ENCODE data around the gene IFI30. TPM values are rescaled to one million over a fixed set of nuclear protein-coding genes. Genes with fewer than 3 reads are reported as not detected.

IFI30 gene
- total RNA-seq, 4 donors from 2014 or later = 13.4 to 37.2 (median 35.1) TPM

DNA sequence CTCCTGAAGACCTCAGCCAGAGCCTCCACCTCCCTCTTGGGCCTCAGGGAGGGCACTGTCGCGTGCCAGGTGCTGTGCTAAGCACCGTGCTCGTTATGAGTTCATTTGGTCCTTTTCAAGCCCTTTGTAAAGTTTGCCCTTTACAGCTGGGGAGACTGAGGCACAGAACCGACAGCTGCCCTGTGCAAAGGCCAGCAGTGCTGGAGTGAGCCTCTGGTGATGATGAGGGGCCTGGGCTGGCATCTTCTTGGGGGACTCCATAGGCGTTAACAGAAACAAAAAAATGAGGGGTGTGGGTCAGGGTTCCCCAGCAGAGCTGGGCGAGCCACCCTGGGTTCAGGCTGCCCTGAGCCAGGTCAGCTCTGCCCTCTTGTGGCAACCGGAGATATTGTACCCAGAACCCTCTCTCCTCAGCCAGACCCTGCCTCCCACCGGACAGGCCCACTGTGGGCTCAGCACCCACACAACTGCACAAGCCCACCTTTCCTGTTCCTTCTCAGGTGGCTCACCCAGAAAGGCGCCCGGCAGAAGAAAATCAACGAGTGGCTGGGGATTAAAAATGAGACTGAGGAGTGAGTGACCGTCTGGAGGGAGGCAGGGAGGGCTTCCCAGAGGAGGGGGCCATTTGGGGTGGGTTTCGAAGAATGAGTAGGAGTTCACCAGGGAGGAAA lies 5.5 kb upstream of the IFI30 start:
- no peak for DNase-seq (ENCODE audit: low spot score in 2 of 2)
- H3K27ac ChIP-seq = no peak overlapping the region
- TF ChIP-seq EP300 (IDR thresholded peaks at IDR 0.05) = no peak
- TF ChIP-seq, protein P1, sequence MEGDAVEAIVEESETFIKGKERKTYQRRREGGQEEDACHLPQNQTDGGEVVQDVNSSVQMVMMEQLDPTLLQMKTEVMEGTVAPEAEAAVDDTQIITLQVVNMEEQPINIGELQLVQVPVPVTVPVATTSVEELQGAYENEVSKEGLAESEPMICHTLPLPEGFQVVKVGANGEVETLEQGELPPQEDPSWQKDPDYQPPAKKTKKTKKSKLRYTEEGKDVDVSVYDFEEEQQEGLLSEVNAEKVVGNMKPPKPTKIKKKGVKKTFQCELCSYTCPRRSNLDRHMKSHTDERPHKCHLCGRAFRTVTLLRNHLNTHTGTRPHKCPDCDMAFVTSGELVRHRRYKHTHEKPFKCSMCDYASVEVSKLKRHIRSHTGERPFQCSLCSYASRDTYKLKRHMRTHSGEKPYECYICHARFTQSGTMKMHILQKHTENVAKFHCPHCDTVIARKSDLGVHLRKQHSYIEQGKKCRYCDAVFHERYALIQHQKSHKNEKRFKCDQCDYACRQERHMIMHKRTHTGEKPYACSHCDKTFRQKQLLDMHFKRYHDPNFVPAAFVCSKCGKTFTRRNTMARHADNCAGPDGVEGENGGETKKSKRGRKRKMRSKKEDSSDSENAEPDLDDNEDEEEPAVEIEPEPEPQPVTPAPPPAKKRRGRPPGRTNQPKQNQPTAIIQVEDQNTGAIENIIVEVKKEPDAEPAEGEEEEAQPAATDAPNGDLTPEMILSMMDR (IDR thresholded peaks at IDR 0.05) = peak; percentile 38 to 80
- no peak for TF ChIP-seq POLR2A (IDR thresholded peaks at IDR 0.05)
- TF ChIP-seq POLR2AphosphoS5 (IDR thresholded peaks at IDR 0.05) = no peak

DNA sequence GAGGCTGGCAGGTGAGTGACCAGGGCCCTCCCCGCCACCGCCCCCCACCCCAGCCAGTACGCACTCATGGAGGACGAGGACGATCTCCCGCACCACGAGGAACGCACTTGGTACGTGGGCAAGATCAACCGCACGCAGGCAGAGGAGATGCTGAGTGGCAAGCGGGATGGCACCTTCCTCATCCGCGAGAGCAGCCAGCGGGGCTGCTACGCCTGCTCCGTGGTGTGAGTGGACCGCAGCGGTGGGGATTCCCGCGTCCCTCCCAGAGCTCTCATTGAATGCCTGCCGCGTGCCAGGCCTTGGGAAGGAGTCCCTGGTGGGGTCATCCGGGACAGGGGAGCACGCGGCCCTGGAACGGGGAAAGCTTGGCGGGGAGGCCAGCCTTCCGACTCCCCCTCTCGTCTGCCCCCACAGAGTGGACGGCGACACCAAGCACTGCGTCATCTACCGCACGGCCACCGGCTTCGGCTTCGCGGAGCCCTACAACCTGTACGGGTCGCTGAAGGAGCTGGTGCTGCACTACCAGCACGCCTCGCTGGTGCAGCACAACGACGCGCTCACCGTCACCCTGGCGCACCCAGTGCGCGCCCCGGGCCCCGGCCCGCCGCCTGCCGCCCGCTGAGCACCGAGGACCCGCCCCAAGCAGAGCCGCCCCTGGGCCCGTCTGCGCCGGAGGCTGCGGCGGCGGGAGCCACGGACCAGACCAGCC lies 4.8 kb upstream of the IFI30 start:
- no peak overlapping the region for H3K4me3 ChIP-seq
- H3K36me3 ChIP-seq = peaks cover 59% of the 10 kb centered on the region
- no peak for TF ChIP-seq EP300 (IDR thresholded peaks at IDR 0.05)
- no peak for TF ChIP-seq POLR2A (IDR thresholded peaks at IDR 0.05)
- TF ChIP-seq, protein P1 (IDR thresholded peaks at IDR 0.05) = no peak
- no peak for TF ChIP-seq POLR2AphosphoS5 (IDR thresholded peaks at IDR 0.05)
- H3K27me3 ChIP-seq = no peaks in the 10 kb centered on the region
- WGBS = 93% methylated on average over 63 of the region's 66 CpGs
- H3K27ac ChIP-seq = peak overlapping the region; percentile 67
- H3K9me3 ChIP-seq = no peaks in the 10 kb centered on the region
- no peak for DNase-seq (ENCODE audit: low spot score in 2 of 2)
- H3K4me1 ChIP-seq = peaks cover 20% of the 10 kb centered on the region

More for the DNA sequence above, 5.5 kb upstream of the IFI30 start:
- Histone ChIP-seq H3K27me3 (no peaks in the 10 kb centered on the region), H3K4me1 (peaks cover 13% of the 10 kb centered on the region), H3K9me3 (no peaks in the 10 kb centered on the region), H3K4me3 (no peak overlapping the region), H3K36me3 (peaks cover 66% of the 10 kb centered on the region)
- WGBS = 82% methylated on average over 11 of the region's 14 CpGs

- peaks cover 41% of the 10 kb centered on the region for H3K36me3 ChIP-seq
- peaks cover 33% of the 10 kb centered on the region for H3K4me1 ChIP-seq
- 47% methylated on average over 16 of the region's 16 CpGs for WGBS
- no peaks in the 10 kb centered on the region for H3K9me3 ChIP-seq
- no peak for TF ChIP-seq EP300 (IDR thresholded peaks at IDR 0.05)
- TF ChIP-seq, protein P1 (IDR thresholded peaks at IDR 0.05) = no peak
- TF ChIP-seq POLR2A (IDR thresholded peaks at IDR 0.05) = no peak
- TF ChIP-seq POLR2AphosphoS5 (IDR thresholded peaks at IDR 0.05) = no peak
- H3K27me3 ChIP-seq = no peaks in the 10 kb centered on the region
- no peak overlapping the region for H3K4me3 ChIP-seq
- H3K27ac ChIP-seq = peak overlapping the region; percentile 67
- DNase-seq (ENCODE audit: low spot score in 2 of 2) = peak in 1 of 2 donors; percentile 79
These were observed 2.8 kb upstream of the IFI30 start for GRCh38 chr19:18170714-18171255.

GRCh38 chr19:18171605-18172327 lies 1.8 kb upstream of the IFI30 start:
- no peak for DNase-seq (ENCODE audit: low spot score in 2 of 2)
- TF ChIP-seq EP300 (IDR thresholded peaks at IDR 0.05) (no peak), POLR2A (IDR thresholded peaks at IDR 0.05) (no peak), POLR2AphosphoS5 (IDR thresholded peaks at IDR 0.05) (no peak)
- TF ChIP-seq, protein P1 (IDR thresholded peaks at IDR 0.05) = no peak
- H3K4me1 ChIP-seq = peaks cover 33% of the 10 kb centered on the region

More at GRCh38 chr19:18171605-18172327, 1.8 kb upstream of the IFI30 start:
- Histone ChIP-seq H3K27ac (no peak overlapping the region), H3K4me3 (no peak overlapping the region), H3K9me3 (no peaks in the 10 kb centered on the region), H3K27me3 (no peaks in the 10 kb centered on the region), H3K36me3 (peaks cover 33% of the 10 kb centered on the region)
- 81% methylated on average over 8 of the region's 8 CpGs for WGBS

Data from suprapubic skin (tissue), 4 donors.